ENCODE data around the gene COPS7A.

- TF ChIP-seq CTCF (IDR thresholded peaks at IDR 0.05) (peak in 2 of 3 donors; percentile 13 to 18), POLR2A (IDR thresholded peaks at IDR 0.05) (no peak)
Observed at GRCh38 chr12:6684609-6685008, 39.2 kb upstream of the COPS7A start.
